Activated T-cell treated with anti-CD3 and anti-CD28 coated beads for 24 hours (primary cell): ENCODE data around the gene FLNB.

Experiments
- DNase-seq: peaks from one replicate; pipeline ENCODE4 v3.0.0-alpha.2; 2020; ENCODE audit warnings: low read depth

The FLNB gene

DNA sequence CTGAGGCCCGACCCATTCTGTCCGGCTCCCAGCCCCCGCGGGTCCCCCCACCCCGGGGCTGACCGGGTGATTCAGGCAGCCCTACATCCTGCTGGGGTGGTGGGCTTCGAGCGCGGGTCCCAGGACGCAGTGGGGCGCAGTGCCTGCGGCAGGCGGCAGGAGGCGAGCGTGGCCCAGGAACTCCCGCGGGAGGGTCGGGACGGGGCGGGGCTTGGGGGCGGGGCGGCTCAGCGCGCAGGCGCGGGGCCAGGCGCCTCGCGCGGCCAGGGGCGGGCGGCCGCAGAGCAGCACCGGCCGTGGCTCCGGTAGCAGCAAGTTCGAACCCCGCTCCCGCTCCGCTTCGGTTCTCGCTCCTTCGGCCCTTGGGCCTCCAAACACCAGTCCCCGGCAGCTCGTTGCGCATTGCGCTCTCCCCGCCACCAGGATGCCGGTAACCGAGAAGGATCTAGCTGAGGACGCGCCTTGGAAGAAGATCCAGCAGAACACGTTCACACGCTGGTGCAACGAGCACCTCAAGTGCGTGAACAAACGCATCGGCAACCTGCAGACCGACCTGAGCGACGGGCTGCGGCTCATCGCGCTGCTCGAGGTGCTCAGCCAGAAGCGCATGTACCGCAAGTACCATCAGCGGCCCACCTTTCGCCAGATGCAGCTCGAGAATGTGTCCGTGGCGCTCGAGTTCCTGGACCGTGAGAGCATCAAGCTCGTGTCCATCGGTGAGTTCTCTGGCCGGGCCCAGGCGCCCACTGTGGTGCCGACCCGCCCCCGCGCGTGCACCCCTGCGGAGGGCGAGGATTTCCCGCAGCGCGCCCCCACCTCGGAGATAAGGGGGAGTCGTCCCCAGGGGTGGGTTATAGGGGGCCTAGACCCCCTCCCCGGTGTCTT is at the start of gene FLNB:
Gene FLNB, plus strand, starts transcription at position 282 of the 885 bp plus-strand sequence. Its CDS starts 143 bp downstream, at position 425.
- peak; percentile 70 for DNase-seq

- DNase-seq: no peak
Observed at GRCh38 chr3:57958642-57959422, 49.4 kb upstream of the FLNB start.

DNA sequence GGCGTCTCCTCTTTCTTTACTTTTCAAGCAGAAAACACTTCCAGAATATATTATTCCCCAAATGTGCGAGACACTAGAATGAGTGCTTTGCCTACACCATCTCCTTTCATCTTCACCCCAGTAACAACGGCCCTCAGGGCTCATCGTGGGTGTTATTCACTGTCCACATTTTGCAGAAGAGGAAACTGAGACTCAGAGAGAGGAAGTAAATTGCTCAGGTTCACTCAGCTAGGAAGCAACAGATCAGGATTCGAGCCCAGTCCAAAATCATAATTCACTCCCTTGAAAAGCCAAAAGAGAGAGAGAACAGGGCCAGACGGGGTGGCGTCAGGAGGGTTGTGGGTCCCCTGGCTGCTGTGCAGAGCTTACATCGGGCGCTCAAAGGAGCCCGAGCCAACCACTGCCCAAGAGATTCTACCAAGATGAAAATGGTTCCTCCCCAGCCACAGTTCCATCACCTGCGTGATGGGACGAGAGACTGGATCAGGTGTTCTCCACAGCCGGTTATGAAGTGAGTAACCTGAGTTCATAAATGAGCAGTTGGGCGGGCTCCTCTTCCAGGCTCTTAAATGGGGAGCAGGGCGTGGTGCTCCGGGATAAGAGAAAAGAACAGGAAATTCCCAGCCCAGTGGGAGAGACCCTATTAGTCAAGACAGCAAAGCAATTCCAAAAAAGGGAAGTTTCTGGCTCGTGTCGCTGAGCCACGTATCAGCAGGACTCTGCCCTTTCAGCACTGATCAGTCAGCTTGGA is 48.6 kb upstream of the FLNB start:
- no peak for DNase-seq

GRCh38 chr3:57960174-57960505 is 48.1 kb upstream of the FLNB start:
- no peak for DNase-seq

DNA sequence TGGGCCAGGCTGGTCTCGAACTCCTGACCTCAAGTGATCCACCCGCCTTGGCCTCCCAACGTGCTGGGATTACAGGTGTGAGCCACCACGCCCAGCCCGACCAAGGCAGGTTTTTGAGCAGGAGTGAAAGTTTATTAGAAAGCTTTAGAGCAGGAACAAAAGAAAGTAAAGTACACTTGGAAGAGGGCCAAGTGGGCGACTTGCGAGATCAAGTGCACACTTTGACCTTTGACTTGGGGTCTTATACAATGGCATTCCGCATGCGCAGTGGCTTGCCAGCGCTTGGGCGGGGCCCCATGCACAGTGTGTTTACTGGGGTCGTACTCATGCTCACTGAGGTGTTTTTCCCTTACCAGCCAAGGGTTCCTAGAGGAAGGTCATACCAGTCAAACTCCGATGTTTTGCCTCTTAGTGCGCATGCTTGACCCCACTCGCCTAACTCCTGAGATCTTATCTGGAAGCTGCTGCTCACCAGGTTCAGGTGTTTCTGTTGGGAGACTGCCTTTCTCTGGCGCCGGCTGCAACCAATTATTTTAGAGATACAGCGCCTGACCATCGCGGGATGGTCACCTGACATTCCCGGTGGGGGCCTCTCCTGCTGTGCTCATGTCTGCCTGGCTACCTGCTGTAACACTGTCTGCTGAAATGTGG is 46.9 kb upstream of the FLNB start:
- no peak for DNase-seq

DNA sequence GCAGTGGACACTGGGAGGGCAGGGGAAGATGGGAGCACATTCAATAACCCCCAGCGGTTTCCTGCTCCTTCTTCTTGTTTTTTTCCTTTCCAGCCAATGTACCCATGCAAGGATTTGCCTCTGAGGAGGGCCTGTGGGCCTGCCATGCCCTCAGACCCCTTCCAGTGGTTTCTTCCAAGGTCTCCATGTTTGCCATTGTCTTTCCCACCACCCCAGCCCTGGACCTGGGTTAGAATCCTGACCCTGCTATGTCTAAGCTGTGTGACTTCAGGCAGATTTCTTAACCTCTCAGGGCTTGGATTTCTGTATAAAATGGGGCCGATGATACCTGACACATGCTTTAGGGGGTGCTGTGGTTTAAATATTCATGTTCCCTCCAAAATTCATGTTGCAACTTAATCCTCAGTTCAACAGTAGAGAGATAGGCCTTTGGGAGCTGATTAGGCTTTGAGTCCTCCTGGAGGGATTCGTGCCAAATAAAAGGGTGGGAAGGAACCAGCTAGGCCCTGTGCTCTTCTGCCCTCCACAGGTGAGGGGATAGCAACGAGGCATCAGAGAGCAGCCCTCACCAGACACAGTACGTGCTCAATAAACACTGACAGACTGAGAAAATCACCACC is 46.3 kb upstream of the FLNB start:
- DNase-seq: no peak

GRCh38 chr3:57962448-57962834 is 45.8 kb upstream of the FLNB start:
- DNase-seq: no peak

DNA sequence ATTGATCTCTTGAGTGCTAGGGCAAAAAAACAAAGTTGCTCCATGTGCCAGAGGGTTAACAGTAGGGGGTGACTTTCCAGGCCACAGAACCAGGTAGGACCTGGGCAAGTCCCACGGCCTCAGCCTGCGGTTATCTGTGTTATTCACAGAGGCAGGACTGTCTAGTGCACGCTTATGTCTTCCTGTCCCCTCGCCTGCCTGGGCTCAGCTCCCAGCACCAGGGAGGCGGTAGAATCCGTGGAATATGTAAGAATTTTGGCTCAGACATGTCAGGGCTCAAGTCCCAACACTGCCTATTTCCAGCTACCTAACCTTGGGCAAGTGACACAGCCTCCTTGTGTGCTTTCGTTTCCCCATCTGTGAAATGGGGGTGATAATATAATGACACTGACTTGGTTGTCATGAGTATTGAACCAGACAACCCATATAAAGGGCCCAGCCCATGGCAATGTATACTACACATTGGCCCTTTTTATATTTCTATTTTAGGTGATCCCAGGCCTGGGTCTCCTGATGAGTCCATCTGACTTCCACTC is 44.3 kb upstream of the FLNB start:
- DNase-seq: no peak

- no peak for DNase-seq
Observed at GRCh38 chr3:57966829-57967228, 41.4 kb upstream of the FLNB start.

GRCh38 chr3:57967590-57967989 is 40.6 kb upstream of the FLNB start:
- no peak for DNase-seq

DNA sequence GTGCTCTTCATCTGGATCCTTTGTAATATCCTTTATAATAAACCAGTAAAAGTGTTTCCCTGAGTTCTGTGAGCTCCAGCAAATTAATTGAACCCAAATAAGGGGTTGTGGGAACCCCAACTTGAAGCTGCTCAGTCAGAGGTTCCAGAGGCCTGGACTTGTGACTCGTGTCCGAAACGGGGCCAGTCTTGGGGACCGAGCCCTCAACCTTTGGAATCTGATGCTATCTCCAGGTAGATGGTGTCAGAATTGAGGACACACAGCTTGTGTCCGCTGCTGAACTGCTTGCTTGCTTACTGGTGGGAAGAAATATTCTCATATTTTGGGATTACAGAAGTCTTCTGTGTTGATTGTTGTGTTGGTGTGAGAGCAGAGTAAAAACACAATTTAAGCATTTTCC is 39.7 kb upstream of the FLNB start:
- no peak for DNase-seq

DNA sequence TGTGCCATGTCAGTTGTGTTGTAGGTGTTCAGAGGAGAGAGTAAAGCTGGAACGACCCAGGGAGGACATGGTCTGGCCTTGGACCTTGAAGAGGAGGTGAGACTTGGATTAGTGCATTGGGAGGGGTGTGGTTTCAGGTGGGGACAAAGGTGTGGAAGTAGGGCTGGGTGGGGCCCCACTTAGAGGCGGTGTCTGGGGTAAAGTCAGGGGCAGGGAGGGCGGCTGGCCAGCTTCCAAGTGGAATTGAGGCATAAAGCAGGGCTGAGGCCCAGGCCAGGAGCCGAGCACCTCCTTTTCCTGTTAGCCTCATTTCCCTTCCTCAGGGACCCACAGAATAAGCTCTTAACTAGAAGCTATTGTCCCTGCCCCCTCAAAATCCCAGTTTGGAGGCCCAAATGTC is 36.2 kb upstream of the FLNB start:
- no peak for DNase-seq

DNA sequence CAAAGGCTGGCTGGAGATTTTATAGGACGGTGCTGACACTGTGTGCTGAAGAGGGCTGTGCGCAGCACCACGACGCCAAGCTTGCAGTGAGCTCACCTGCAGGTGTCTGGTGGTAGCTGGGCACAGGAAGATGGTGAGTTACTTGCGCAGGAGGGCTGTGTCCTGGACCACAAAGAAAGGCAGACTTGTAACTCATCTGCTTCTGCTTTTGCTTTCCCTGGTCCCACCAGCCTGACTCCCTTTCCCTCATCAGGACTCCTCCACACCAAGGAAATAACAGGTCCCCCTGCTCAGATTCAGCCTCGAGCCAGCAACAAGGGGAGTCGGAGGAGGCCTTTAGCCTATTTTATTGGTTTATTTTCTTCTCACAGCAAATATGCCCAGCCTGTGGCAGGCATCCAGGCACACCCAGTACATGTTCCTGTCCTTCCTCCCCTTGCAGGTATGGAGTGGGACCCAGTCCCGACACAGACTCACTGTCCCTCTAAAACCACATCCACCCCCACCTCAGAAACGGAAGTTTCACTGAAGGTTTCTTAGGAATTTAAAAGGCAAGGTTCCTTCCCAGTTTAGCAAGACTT is 35.6 kb upstream of the FLNB start:
- DNase-seq: no peak

GRCh38 chr3:57973715-57974477 is 34.3 kb upstream of the FLNB start:
- no peak for DNase-seq

GRCh38 chr3:57974796-57975388 is 33.3 kb upstream of the FLNB start:
- no peak for DNase-seq

- DNase-seq: no peak
Observed at GRCh38 chr3:57977818-57978235, 30.4 kb upstream of the FLNB start.

- DNase-seq: no peak
Observed at GRCh38 chr3:57978316-57978715, 29.9 kb upstream of the FLNB start.

DNA sequence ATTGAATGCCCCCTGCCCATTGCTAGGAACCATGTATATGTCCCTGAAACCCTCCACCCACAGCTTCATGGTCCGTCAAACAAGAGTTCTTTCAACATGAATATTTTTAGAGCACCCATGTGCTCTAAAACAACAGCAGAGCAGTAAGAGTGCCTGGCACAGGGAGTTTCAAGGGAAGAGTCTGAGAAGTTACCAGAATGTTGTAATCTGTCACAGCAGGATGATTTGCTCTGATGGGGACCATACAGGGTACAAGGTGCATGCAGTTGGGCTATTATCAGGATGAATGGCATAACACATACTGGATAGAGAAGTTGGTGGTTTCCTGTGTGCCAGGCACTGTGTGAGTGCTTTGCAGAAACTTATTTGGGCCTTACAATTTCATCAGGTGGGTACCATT is 27.8 kb upstream of the FLNB start:
- no peak for DNase-seq

DNA sequence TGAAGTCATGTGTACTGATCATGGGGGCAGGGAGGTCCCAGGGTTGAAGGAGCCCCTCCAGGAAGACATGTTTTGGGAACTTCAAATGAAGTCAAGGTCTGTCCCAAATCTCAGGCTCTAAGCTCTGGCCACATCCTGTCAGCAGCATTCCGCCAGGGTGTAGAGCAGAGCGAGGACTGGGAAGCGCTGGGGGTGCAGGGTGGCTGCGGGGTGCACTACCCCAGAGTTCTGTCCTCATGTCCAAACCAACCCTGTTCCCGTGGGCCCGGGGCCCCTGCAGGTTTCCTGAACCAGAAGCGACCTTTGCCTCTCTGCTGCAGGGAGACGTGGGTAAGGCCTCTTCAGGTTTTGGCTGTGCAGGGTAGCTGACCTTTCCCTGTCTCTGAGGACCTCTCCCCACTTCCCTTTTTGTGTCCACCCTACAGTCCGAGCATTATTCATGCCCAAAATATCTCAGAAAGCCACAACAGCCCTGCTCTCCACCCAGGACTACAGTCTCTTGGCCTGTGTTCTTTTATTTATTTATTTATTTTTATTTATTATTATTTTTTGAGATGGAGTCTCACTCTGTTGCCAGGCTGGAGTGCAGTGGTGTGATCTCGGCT is 26.6 kb upstream of the FLNB start:
- DNase-seq: no peak
